H1 (cell line): ENCODE data around the gene NABP1. TPM values are rescaled to one million over a fixed set of nuclear protein-coding genes. Genes with fewer than 3 reads are reported as not detected.

Source experiments
- CREB1 ChIP-seq: IDR thresholded peaks from 2 replicates; pipeline ENCODE4 v1.6.1; 2012; ENCODE audit warnings: inconsistent platforms
- CTBP2 ChIP-seq: IDR thresholded peaks from 2 replicates; pipeline ENCODE4 v1.7.0; 2011; ENCODE audit warnings: borderline replicate concordance, mild to moderate bottlenecking, moderate library complexity, mixed read lengths, low read length; ENCODE audit not compliant: insufficient read depth, insufficient read length
- KDM5A ChIP-seq: fragments of 200-600 bp; IDR thresholded peaks from 2 replicates; pipeline ENCODE4 v1.7.1; 2012; ENCODE audit warnings: mild to moderate bottlenecking, low read length, inconsistent platforms, mixed read lengths
- SAP30 ChIP-seq: fragments of 300-600 bp; sonication (generic); IDR thresholded peaks from 2 replicates; pipeline ENCODE4 v1.7.1; 2012; ENCODE audit warnings: low read length, moderate library complexity, mild to moderate bottlenecking, inconsistent platforms; ENCODE audit not compliant: insufficient read depth, insufficient replicate concordance
- polyA plus RNA-seq, 7 experiments: library from polyadenylated mRNA; depleted of rRNA in 3 of 7; stranded (reverse) in 5 of 7; unstranded in 2 of 7; fragments of >200 nt in 5 of 7; fragments of 200-250 nt in 2 of 7; gene quantifications; 1 replicate in 5 of 7; 2 replicates in 1 of 7; 4 replicates in 1 of 7; pipeline versions ENCODE4 v1.2.1 to v1.2.3, GENCODE V29; 2011 to 2013; ENCODE audit warnings: missing spikeins in 2 of 7, mixed read lengths in 2 of 7
- total RNA-seq: library from RNA; stranded (reverse); fragmentation: NEBNext Ultra II Directional; extraction: Animal tissue kit (Norgen Biotek cat#: 25700); gene quantifications from 2 replicates; pipeline ENCODE4 v1.2.1, GENCODE V29; 2021

Gene NABP1
- total and polyA plus RNA-seq, 2 of the 8 experiments (the other 6 are each of a cell fraction or from before 2014, with no cell fraction given), result 0.63 to 4.8 TPM

- no peak for TF ChIP-seq SAP30
- no peak for TF ChIP-seq CTBP2
- TF ChIP-seq CREB1, result no peak
- no peak for TF ChIP-seq KDM5A
Measured at GRCh38 chr2:191690327-191690726, 12.4 kb downstream of the NABP1 start (continued).
